HepG2 (cell line): ENCODE measurements around the gene CACNA2D3. TPM values are rescaled to one million over a fixed set of nuclear protein-coding genes. Genes with fewer than 3 reads are reported as not detected.

Experiments used
- ATAC-seq: fragments of 200-7000 bp; cut with Tn5 transposase; 3 replicates; pipeline ENCODE4 v1.9.1; 2020; ENCODE audit warnings: mild to moderate bottlenecking, moderate library complexity
- BruUV-seq: library from RNA; stranded (reverse); fragments of 400-500 nt; replicated peaks from 2 replicates; lab custom pipeline; 2021; lab: Mats Ljungman, UMichigan
- CTCF ChIA-PET: fragments of 300-600 bp; formaldehyde crosslinking; extraction: SDS; loops from one replicate; lab custom pipeline; 2021; ENCODE audit warnings: low total read pairs, inconsistent platforms, low intra/inter-chr PET ratio; lab: Yijun Ruan, JAX
- POLR2A ChIA-PET: fragments of 350-600 bp; sonication (Branson Sonifier 250); formaldehyde crosslinking; loops from one replicate; lab custom pipeline; 2020; ENCODE audit warnings: antibody characterized with exemption, inconsistent platforms; lab: Yijun Ruan, JAX
- DNase-seq: peaks from one replicate; pipeline ENCODE4 v3.0.0-alpha.2; 2015; ENCODE audit warnings: low spot score
- FAIRE-seq: peaks from 3 replicates; lab custom pipeline; 2011; peaks lifted over from hg19 to GRCh38; lab: Jason Lieb, UNC
- H2AFZ ChIP-seq: one replicate; pipeline ENCODE4 v1.6.1; 2011; ENCODE audit warnings: low read length, inconsistent platforms
- H3K27ac ChIP-seq: fragments of 300-600 bp; 3 replicates; pipeline ENCODE4 v1.8.0; 2011; ENCODE audit warnings: mixed run types, mild to moderate bottlenecking, mixed read lengths, low read length, inconsistent platforms; ENCODE audit not compliant: insufficient read depth; ENCODE audit errors: extremely low read length
- H3K27me3 ChIP-seq, 2 experiments: fragments of 200-600 bp in 1 of 2; 2 replicates in 1 of 2; 3 replicates in 1 of 2; pipeline versions ENCODE4 v1.6.0 to v1.8.0; 2011; ENCODE audit warnings: low read length in 2 of 2, mild to moderate bottlenecking in 2 of 2, moderate library complexity in 2 of 2, inconsistent platforms in 1 of 2; ENCODE audit not compliant: insufficient read depth in 2 of 2, control insufficient read depth in 1 of 2
- H3K36me3 ChIP-seq, 2 experiments: fragments of 200-600 bp in 1 of 2; replicated peaks in 1 of 2; 2 replicates in 1 of 2; 3 replicates in 1 of 2; pipeline versions ENCODE4 v1.5.1 to v1.8.0; 2011; ENCODE audit warnings: low read length in 2 of 2, inconsistent platforms in 1 of 2; ENCODE audit not compliant: insufficient read depth in 2 of 2, control insufficient read depth in 1 of 2
- H3K4me1 ChIP-seq: 2 replicates; pipeline ENCODE4 v1.5.1; 2012; ENCODE audit warnings: low read length, inconsistent platforms; ENCODE audit not compliant: insufficient read depth
- H3K4me2 ChIP-seq: 2 replicates; pipeline ENCODE4 v1.6.0; 2011; ENCODE audit warnings: low read depth, low read length, inconsistent platforms
- H3K4me3 ChIP-seq, 3 experiments: fragments of 200-600 bp in 1 of 3; sonication (generic), shearing (Covaris generic) in 1 of 3; replicated peaks in 1 of 3; 2 replicates each; pipeline ENCODE4 v1.5.1; 2011 to 2016; ENCODE audit warnings: low read length in 3 of 3, inconsistent platforms in 2 of 3, low read depth in 2 of 3, mild to moderate bottlenecking in 2 of 3, control low read depth in 1 of 3, mixed read lengths in 1 of 3; ENCODE audit not compliant: insufficient read depth in 1 of 3
- H3K79me2 ChIP-seq: one replicate; pipeline ENCODE4 v1.6.1; 2011; ENCODE audit warnings: low read length, inconsistent platforms; ENCODE audit not compliant: insufficient read depth
- H3K9ac ChIP-seq: 2 replicates; pipeline ENCODE4 v1.6.0; 2011; ENCODE audit warnings: mild to moderate bottlenecking, low read depth, low read length, inconsistent platforms; ENCODE audit not compliant: insufficient read depth
- H3K9me3 ChIP-seq: 2 replicates; pipeline ENCODE4 v1.5.1; 2012; ENCODE audit warnings: mild to moderate bottlenecking, low read length
- H4K20me1 ChIP-seq: 2 replicates; pipeline ENCODE4 v1.6.0; 2011; ENCODE audit warnings: inconsistent platforms, mild to moderate bottlenecking, low read length, moderate library complexity; ENCODE audit not compliant: insufficient read depth
- CTCF ChIP-seq: sonication (generic); formaldehyde crosslinking; IDR thresholded peaks from 2 replicates; pipeline ENCODE4 v1.5.0; 2020; ENCODE audit warnings: mild to moderate bottlenecking, missing genetic modification reagents, moderate library complexity
- POLR2AphosphoS2 ChIP-seq: IDR thresholded peaks from 2 replicates; pipeline ENCODE4 v1.6.1; 2011; ENCODE audit warnings: low read depth, low read length, improper control_type of control experiment
- RARA ChIP-seq: IDR thresholded peaks from 2 replicates; pipeline ENCODE4 v1.6.1; 2016; ENCODE audit warnings: missing genetic modification reagents, missing compliant biosample characterization
- SIN3B ChIP-seq: fragments of 150-350 bp; IDR thresholded peaks from 2 replicates; pipeline ENCODE4 v1.6.1; 2014; ENCODE audit warnings: low read length
- TOE1 ChIP-seq: sonication (generic); formaldehyde crosslinking; IDR thresholded peaks from 2 replicates; pipeline ENCODE4 v1.4.0; 2020; ENCODE audit warnings: mild to moderate bottlenecking, missing genetic modification reagents
- ZFP37 ChIP-seq: sonication (generic); formaldehyde crosslinking; IDR thresholded peaks from 2 replicates; pipeline ENCODE4 v1.4.0; 2020; ENCODE audit warnings: missing genetic modification reagents, borderline replicate concordance
- ZMYM2 ChIP-seq: sonication (generic); formaldehyde crosslinking; IDR thresholded peaks from 2 replicates; pipeline ENCODE4 v1.8.0; 2022; ENCODE audit warnings: mild to moderate bottlenecking, missing genetic modification reagents
- ZNF44 ChIP-seq: sonication (generic); formaldehyde crosslinking; IDR thresholded peaks from 2 replicates; pipeline ENCODE4 v1.5.1; 2020; ENCODE audit warnings: mild to moderate bottlenecking, missing genetic modification reagents
- ZNF674 ChIP-seq: sonication (generic); formaldehyde crosslinking; IDR thresholded peaks from 2 replicates; pipeline ENCODE4 v1.5.0; 2020; ENCODE audit warnings: low read depth, mild to moderate bottlenecking, missing genetic modification reagents
- WGBS: methylation state at CpG from one replicate; pipeline ENCODE4 v1.1.6; 2017; ENCODE audit warnings: low lambda C conversion rate; 5-methylcytosine and 5-hydroxymethylcytosine counted together
- in situ Hi-C: cut with HindIII; loops from 2 replicates; pipeline ENCODE4 v1.10.0; 2017; ENCODE audit warnings: low pct_unique_long_range_greater_than_20kb; ENCODE audit not compliant: extremely low pct_ligation_motif_present
- intact Hi-C: fragments of 100-400 bp; cut with micrococcal nuclease; formaldehyde crosslinking; loops from one replicate; pipeline ENCODE4 v1.10.0; 2022; ENCODE audit not compliant: unreplicated experiment
- polyA plus RNA-seq, 8 experiments: library from polyadenylated mRNA; depleted of rRNA in 3 of 8; stranded (reverse) in 7 of 8; unstranded in 1 of 8; fragments of >200 nt; fragmentation: Illumina TruSeq in 4 of 8; extraction: Trizol in 4 of 8; gene quantifications; 2 replicates each; pipeline versions ENCODE4 v1.2.1 to v1.2.3, GENCODE V29; 2011 to 2016; ENCODE audit warnings: low read depth in 4 of 8, missing spikeins in 1 of 8, mixed read lengths in 1 of 8; ENCODE audit not compliant: insufficient read depth in 1 of 8
- total RNA-seq, 5 experiments: library from RNA; depleted of rRNA; stranded (reverse); fragments of >200 nt; fragmentation: Illumina TruSeq; extraction: Trizol; gene quantifications; 2 replicates each; pipeline ENCODE4 v1.2.3, GENCODE V29; 2016; ENCODE audit warnings: low read depth in 1 of 5
- TF ChIP-seq, protein P1 (sequence below): sonication (generic); formaldehyde crosslinking; IDR thresholded peaks from 2 replicates; pipeline ENCODE4 v1.5.0; 2020; ENCODE audit warnings: mild to moderate bottlenecking, missing genetic modification reagents

The CACNA2D3 gene
- total and polyA plus RNA-seq, 2 of the 13 experiments (the other 11 are each of a cell fraction or from before 2014, with no cell fraction given) = not detected

DNA sequence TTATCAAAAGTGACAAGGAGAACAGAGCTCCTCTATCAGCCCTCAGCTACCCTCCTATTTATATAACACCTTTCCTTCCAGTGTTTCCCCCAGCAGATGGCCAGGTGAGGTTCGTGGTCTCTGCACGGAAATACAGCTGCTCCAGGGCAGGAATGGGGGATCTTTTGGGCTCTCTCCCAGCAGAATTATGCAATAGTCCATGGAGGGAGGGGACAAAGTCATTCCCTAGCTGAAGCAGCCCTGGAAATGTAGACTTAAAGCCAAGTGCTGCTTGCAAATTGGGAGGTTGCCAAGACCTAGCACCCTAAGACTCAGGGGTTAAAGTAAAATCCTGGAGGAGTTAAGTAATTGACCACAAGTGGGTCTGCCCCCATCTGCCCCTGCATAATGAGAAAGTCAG, 549.2 kb downstream of the CACNA2D3 start:
- BruUV-seq = no TSS peak
- Histone ChIP-seq H3K36me3 (no peaks in the 10 kb centered on the region), H3K4me3 (no peak overlapping the region), H3K9me3 (no peaks in the 10 kb centered on the region), H3K27ac (no peak overlapping the region), H3K9ac (no peak overlapping the region), H3K27me3 (no peaks in the 10 kb centered on the region), H3K4me2 (no peak overlapping the region), H2AFZ (no peak overlapping the region)
- DNase-seq (no peak), ATAC-seq (no peak), FAIRE-seq (no peak)
- intact Hi-C loops (no loop called here), in situ Hi-C loops (no loop called here)
- POLR2A ChIA-PET = no interaction called here
- 7% methylated on average over 2 of the region's 2 CpGs for WGBS
- TF ChIP-seq, protein P1, sequence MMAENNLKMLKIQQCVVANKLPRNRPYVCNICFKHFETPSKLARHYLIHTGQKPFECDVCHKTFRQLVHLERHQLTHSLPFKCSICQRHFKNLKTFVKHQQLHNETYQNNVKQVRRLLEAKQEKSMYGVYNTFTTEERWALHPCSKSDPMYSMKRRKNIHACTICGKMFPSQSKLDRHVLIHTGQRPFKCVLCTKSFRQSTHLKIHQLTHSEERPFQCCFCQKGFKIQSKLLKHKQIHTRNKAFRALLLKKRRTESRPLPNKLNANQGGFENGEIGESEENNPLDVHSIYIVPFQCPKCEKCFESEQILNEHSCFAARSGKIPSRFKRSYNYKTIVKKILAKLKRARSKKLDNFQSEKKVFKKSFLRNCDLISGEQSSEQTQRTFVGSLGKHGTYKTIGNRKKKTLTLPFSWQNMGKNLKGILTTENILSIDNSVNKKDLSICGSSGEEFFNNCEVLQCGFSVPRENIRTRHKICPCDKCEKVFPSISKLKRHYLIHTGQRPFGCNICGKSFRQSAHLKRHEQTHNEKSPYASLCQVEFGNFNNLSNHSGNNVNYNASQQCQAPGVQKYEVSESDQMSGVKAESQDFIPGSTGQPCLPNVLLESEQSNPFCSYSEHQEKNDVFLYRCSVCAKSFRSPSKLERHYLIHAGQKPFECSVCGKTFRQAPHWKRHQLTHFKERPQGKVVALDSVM (CRISPR knock-in tag) = no peak
- no peak for TF ChIP-seq CTCF (CRISPR knock-in tag)
- no peak for TF ChIP-seq POLR2AphosphoS2
- TF ChIP-seq ZMYM2 (CRISPR knock-in tag) = no peak
- no peak for TF ChIP-seq ZNF674 (CRISPR knock-in tag)
- no peak for TF ChIP-seq ZFP37 (CRISPR knock-in tag)
- no peak for TF ChIP-seq RARA (CRISPR knock-in tag)
- no peak for TF ChIP-seq ZNF44 (CRISPR knock-in tag)
- no peak for TF ChIP-seq TOE1 (CRISPR knock-in tag)
- TF ChIP-seq SIN3B = no peak
- TF ChIP-seq, all 625 proteins: peak for 0
- Histone ChIP-seq H3K79me2 (no peaks in the 10 kb centered on the region), H4K20me1 (no peaks in the 10 kb centered on the region), H3K4me1 (no peaks in the 10 kb centered on the region)
- CTCF ChIA-PET = no interaction called here
